ENCODE data around the gene TDRD3. TPM values are rescaled to one million over a fixed set of nuclear protein-coding genes. Genes with fewer than 3 reads are reported as not detected.
A peak's percentile ranks its signal among the peaks of the same experiment; 100 is the strongest.

Gene TDRD3
- total and polyA plus RNA-seq, 11 donors = 13.3 to 56.4 (median 36.8) TPM

DNA sequence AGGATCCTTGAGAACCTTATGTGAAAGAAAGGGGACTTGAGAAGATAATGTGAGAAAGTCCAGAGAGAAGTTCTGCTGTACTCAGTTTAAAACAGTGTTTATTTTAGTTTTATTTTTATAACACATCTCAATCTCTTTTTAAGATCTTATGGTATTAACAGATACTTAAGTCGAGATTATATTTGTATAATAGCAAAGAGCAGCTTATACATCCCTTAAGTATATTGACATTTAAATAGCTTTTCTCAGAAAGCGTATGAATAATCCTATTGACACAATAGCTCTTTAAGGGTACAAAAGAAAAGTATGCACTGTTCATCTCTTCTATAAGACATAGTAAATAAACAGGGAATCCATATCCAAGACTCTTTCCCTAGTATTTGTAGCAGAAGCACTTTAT, 42.2 kb downstream of the TDRD3 start:
- no peak overlapping the region for H3K4me3 ChIP-seq
- intact Hi-C loops (cut with DNase I) = loop anchor here in 3 of 10 donors (10.0 kb wide), 3 partner anchors 104 to 1044 kb away; no protein-coding TSS in a partner anchor

DNA sequence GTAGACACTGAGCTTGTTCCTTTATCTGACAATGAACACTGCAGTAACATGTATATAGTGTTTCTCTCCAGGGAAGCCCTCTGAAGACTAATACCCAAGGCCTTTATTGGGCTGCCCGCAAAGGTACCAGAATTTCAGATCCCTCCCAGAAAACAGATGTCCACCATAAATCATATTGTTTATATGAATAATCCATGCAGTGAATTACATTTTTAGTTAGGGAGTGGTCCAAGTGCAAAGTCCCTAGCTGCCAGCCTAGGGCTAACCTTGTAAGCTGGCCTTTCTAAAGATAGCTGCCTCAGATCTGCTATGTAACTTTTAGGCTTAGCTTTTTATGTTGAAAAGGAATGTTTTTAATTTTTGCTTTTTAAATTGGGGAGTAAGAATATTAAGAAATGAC, 44.7 kb downstream of the TDRD3 start:
- H3K4me3 ChIP-seq = no peak overlapping the region
- DNase-seq (no peak), ATAC-seq (no peak)
- peaks cover 0 to under 1% (median 0%) of the 10 kb centered on the region in 12 donors for H3K9me3 ChIP-seq
- H3K36me3 ChIP-seq = peaks cover 0 to 10% (median 0%) of the 10 kb centered on the region in 9 donors
- no peaks in the 10 kb centered on the region for H3K27me3 ChIP-seq
- H3K4me1 ChIP-seq = no peaks in the 10 kb centered on the region
- TF ChIP-seq POLR2A (IDR thresholded peaks at IDR 0.05) = no peak
- TF ChIP-seq, protein P1, sequence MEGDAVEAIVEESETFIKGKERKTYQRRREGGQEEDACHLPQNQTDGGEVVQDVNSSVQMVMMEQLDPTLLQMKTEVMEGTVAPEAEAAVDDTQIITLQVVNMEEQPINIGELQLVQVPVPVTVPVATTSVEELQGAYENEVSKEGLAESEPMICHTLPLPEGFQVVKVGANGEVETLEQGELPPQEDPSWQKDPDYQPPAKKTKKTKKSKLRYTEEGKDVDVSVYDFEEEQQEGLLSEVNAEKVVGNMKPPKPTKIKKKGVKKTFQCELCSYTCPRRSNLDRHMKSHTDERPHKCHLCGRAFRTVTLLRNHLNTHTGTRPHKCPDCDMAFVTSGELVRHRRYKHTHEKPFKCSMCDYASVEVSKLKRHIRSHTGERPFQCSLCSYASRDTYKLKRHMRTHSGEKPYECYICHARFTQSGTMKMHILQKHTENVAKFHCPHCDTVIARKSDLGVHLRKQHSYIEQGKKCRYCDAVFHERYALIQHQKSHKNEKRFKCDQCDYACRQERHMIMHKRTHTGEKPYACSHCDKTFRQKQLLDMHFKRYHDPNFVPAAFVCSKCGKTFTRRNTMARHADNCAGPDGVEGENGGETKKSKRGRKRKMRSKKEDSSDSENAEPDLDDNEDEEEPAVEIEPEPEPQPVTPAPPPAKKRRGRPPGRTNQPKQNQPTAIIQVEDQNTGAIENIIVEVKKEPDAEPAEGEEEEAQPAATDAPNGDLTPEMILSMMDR (IDR thresholded peaks at IDR 0.05) = no peak
- 89 to 100% (median 98%) methylated on average over 1 of the region's 1 CpG for WGBS, 4 donors
- intact Hi-C loops (cut with DNase I) = no loop called here
- H3K27ac ChIP-seq = no peak overlapping the region

More for the DNA sequence above, 42.2 kb downstream of the TDRD3 start:
- Histone ChIP-seq H3K27ac (no peak overlapping the region), H3K36me3 (no peaks in the 10 kb centered on the region), H3K4me1 (no peaks in the 10 kb centered on the region), H3K9me3 (peaks cover 0 to 13% (median 0%) of the 10 kb centered on the region in 12 donors), H3K27me3 (no peaks in the 10 kb centered on the region)
- no peak for DNase-seq
- TF ChIP-seq, protein P1 (IDR thresholded peaks at IDR 0.05) = no peak
- no peak for TF ChIP-seq POLR2A (IDR thresholded peaks at IDR 0.05)
- no peak for ATAC-seq
- 41 to 90% (median 73%) methylated on average over 2 of the region's 2 CpGs for WGBS, 4 donors

DNA sequence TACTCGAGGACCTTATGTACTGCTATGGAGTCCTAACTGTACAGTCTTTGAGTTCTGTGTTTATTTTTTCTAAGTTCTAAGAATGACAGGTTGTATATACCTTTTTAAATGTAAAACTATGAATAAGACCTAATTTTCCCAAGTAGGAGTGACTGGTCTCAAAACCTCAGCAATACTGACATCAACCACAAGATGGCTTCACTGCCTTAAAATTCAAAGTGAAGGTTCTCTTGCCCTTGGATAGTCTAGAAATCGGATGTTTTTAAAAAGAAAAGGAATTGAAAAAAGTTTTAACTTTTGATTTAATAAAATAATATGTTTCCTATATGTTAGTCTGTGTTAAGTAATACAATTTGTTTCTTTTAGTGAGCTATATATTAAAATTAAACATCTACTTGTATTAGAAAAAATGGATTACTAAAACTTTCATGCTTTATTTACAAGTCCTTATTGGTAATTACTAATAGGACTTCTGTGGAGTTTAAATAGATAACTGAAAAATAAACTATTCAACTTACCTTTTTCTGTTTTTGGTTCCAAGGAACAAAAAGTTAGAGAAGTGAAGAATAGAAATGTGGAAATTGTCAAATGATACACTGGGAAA, 52.0 kb downstream of the TDRD3 start:
- Histone ChIP-seq H3K27ac (no peak overlapping the region), H3K36me3 (peaks cover 0 to 10% (median 0%) of the 10 kb centered on the region in 9 donors), H3K27me3 (no peaks in the 10 kb centered on the region), H3K9me3 (no peaks in the 10 kb centered on the region), H3K4me3 (no peak overlapping the region), H3K4me1 (no peaks in the 10 kb centered on the region)
- no peak for ATAC-seq
- intact Hi-C loops (cut with DNase I) = no loop called here
- DNase-seq = no peak
- no peak for TF ChIP-seq POLR2A (IDR thresholded peaks at IDR 0.05)
- TF ChIP-seq, protein P1 (IDR thresholded peaks at IDR 0.05) = peak; percentile 54 to 84 (median 68)
- whole genome bisulfite sequencing, 4 donors = 38 to 49% (median 43%) methylated on average over 2 of the region's 2 CpGs

DNA sequence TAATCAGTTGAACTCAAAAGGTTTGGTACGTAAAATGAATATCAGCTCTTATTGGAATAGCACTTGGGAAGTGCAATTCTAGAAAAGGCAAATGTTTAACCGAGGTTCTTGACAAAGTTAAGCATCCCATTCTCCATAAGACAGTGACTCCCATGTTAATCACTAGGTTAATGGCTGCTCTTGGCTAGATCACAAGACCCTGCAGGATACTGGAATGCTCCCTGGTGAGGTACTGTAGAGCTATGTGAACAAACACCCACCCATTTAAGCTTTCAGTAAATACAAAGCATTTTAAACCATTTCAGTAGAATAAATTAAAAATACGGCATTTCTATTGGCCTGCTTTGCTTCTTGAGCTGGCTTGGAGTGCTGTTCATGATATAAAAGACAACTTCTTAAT, 56.5 kb downstream of the TDRD3 start:
- intact Hi-C loops (cut with DNase I) = loop anchor here in 1 of 10 donors (10.0 kb wide), 1 partner anchor 1501 kb away; no protein-coding TSS in a partner anchor
- Histone ChIP-seq H3K4me3 (no peak overlapping the region), H3K4me1 (no peaks in the 10 kb centered on the region), H3K27ac (no peak overlapping the region), H3K9me3 (no peaks in the 10 kb centered on the region), H3K36me3 (peaks cover 0 to 4% (median 0%) of the 10 kb centered on the region in 9 donors), H3K27me3 (no peaks in the 10 kb centered on the region)
- ATAC-seq (no peak), DNase-seq (no peak)
- no peak for TF ChIP-seq POLR2A (IDR thresholded peaks at IDR 0.05)
- TF ChIP-seq, protein P1 (IDR thresholded peaks at IDR 0.05) = no peak
- WGBS, 4 donors = 90 to 95% (median 91%) methylated on average over 3 of the region's 3 CpGs

Measured in heart left ventricle (tissue), 16 donors.